ENCODE data around the gene HRH2.
"Not testable (repeated sequence)": the region's sequence is repeated elsewhere in the genome, so short reads cannot be mapped to it uniquely, and the experiment has no call there.

The HRH2 gene

DNA sequence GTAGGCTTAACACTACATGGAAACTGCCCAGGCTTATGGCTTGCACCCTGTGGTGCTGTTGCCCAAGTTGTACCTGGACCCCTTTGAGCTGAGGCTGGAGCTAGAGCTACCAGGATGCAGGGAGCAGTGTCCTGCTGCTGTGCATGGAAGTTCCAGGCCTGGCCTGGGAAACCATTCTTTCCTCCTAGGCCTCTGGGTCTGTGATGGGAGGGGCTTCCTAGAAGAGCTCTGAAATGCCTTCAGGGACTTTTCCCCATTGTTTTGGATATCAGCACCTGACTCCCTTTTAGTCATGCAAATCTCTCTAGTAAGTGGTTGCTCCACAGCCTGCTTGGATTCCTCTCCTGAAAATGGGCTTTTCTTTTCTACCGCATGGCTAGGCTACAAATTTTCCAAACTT lies 7.9 kb upstream of the HRH2 start:
- no peak for DNase-seq (ENCODE audit: low spot score)

DNA sequence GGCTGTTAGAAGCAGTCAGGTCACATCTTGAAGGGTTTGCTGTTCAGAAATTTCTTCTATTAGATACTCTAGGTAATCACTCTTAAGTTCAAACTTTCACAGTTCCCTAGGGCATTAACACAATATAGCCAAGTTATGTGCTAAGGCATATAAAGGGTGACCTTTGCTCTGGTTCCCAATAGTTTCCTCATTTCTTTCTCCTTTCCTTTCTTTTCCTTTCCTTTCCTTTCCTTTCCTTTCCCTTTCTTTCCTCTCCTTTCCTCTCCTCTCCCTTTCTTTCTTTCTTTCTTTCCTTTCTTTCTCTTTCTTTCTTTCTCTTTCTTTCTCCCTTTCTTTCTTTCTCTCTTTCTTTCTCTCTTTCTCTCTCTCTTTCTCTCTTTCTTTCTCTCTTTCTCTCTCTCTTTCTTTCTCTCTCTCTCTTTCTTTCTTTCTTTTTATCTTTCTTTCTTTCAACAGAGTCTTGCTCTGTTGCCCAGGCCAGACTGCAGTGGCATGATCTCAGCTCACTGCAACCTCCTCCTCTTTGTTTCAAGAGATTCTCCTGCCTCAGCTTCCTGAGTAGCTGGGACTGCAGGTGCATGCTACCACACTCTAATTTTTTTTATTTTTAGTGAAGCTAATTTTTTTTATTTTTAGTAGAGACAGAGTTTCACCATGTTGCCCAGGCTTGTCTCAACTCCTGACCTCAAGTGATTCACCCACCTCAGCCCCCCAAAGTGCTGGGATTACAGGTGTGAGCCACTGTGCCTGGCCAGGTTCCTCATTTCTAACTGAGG lies 7.3 kb upstream of the HRH2 start:
- DNase-seq (ENCODE audit: low spot score), result not testable (repeated sequence)

DNA sequence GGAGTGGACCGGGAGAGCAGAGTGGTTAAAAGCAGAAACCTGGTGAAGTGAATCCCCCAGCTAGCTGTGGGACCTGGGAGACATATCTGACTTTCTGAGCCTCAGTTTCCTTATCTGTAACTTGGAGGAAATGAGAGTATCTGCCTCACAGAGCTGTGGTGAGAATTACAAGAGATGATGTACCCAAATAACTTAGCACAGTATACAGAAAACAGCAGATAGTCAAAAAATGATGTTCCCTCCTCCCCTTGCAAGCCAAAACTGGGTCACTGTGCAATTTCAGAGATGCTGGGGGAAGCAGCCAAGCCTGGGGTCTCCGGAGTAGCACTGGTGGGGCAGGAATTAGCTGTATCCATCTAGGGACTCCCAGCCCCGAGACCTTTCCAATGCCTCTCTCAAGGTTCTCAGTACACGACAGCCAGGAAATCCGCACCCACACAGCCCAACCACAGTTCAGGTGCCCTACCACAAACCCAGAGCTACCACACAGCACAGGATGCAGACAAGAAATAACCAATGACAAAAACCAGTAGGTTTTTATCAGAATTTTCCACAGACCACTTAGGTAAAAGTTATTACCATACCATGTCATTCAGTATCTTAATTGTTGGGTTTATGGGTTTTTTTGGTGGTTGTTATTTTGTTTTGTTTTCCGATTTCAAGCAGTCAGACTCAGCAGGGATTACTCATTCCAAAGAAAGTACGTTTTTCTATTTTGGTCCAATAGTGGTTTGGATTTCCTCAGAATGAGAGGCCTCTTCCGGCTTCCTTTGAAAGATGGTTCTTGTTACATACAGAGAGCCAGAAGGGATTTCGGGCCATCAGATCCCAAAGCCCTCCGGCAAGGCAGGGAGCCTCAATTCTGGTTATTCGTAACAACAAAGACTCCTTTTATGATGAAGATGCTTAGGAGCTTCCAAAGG lies 4.9 kb upstream of the HRH2 start:
- peak; percentile 95 for DNase-seq (ENCODE audit: low spot score)

DNA sequence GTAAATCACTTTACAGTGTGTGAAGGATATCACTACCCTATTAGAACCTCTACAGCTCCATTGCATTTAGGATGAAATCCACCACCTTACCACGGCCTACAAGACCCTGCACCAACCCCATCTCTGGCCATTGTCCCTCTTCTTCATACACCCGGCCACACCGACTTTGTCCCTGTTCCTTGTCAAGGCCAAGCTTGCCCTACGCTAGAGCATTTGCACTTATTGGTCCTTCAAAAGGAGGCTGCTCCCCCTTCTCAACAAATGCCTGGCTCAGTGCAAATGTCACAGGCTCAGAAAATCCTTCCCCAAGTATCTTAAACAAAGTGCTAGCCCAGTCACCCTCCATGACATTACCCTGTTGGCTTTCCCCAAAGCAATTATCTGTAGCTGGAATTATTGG lies 4.1 kb upstream of the HRH2 start:
- DNase-seq (ENCODE audit: low spot score), result no peak

DNA sequence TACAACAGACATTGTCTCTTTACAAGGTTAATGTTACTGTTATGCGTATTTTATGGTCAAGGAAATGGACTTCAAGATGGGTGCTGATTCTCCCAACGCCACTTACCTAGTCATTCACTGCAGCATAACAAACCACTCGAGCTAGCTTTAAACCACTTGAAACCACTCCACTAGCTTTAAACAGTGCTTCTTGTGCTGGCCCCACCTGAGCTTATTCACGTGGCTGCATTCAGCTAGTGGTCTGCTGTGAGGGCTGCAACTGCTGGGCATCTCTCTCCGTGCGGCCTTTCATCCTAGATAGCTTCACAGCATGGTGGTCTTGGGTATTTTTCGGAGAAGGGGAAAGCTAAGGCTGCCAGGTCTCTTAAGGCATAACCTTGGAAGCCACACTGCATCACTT lies 3.5 kb upstream of the HRH2 start:
- DNase-seq (ENCODE audit: low spot score), result no peak

DNA sequence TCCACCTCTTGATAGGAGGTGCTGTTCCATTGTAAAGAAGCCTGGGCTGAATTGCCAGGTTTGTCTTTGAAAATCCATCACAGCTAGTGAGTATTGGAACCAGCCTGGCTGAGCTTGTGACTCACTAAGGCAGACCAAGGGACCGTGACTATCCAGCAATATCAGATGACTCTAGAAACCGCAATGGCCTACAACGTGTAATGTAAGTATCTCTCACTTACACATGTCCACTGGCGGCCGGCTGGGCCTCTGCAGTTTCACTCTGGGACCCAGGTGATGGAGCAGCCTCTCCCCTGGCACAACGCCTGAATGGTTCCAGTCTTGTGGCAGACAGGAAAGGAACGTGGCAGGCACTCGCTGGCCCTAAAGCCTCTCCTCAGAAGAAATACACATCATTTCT lies 3.1 kb upstream of the HRH2 start:
- peak; percentile 51 for DNase-seq (ENCODE audit: low spot score)

DNA sequence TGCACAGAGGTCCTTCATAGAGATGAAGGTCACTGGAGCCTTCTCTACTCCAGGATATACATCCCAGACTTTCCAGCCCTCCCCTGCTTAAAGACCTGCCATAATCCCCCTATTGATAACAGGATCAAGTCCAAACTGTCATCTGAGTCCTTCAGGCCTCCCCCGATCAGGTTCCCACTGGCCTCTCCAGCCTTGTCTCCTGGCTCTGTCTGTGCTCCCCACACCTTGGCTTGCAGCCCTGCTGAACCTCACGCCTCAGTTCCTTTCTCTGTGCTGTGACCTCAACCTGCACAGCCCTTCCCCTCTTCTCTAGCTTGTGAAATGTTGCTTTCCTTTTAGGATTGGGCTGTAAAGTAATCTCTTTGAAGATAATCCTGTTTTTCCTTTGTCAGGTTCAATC lies 2.5 kb upstream of the HRH2 start:
- DNase-seq (ENCODE audit: low spot score), result no peak

DNA sequence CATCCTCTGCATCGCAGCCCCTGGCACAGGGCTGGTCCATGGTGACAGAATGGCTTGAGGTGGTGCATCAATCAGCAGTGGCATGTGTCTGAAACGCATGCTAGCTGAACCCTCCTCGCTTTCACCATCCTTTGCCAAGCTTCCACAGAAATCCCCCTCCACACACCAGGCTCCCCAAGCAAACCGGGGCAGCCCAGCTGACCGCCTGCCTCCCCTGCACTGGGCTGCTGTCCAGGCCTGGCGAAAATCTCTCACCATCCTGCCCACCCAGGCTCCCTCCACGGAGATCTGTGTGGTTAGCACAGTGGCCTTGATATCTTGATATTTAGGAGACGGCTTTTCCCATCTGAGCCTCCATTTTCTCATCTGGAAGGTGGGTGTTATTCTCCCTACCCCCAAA lies 905 bp upstream of the HRH2 start:
- no peak for DNase-seq (ENCODE audit: low spot score)

DNA sequence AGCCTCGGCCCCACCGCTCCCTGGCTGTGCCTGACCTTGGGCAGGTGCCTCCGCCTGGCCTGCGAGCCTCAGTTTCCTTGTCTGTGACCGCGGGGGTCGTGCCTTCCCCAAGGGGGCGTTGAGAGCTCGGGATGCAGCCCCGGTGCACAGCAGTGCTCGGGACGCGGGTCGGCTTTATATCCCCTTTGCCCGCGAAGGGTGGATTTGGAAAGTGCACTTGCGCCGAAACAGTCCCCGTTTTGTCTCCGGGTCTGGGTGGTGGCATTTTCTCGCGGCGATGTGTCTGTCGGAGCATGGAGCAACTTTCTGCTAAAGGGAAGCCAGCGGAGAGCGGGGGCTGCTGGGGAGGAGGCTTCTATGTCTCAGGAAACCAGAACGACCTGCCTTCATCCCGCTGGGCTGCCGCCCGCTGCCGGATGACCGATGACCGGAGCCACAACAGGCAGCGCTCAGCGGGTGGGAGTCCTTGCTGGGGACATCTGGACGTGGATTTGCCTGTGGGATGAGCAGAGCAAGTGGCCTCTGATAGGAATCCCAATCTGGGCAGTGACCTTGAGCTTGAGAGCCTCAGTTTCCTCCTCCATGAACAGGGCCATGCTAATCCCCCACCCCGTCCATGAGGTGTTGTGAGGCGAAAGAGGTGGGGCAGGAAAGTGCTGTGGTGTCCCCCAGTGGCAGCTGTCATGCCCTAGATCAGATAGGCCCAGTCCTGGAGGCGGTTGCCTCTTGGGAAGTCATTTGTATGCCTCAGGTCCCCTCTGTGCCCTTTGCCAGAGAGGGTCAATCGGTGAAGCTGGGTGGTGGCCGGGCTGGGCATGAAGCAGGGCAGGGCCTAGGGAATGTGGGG lies 651 bp downstream of the HRH2 start:
- DNase-seq (ENCODE audit: low spot score), result no peak

DNA sequence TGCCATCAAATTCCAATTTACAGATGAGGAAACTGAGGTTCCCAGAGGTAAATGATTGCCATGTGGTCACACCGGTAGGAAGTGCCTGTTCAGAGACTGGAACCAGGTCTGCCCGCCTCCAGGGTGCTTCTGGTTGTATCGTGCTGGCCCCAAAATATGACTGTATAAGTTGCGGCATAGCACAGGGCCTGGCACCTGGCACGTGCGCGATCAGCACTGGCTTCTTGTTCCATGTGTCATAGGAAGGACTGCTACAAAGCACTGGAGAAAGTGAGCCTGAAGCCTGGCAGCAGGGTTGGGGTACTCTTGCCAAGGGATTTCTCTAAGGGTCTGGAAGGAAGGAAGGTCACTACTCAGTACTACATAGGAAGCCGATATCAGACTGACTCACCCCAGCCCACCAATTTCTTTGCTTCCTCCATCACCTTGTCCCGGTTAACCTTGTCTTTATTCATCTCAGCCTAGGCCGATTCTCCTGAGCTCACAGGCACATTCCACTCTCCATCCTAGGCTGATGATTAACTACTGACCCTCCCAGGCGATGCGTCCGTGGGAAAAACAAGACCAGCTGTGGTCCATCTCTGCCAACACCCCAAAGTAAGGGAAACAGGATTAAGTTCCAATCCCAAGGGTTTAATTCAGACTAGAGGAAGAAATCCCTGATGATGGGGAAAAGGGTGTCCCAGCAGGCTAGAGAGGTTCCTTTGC lies 1.8 kb downstream of the HRH2 start:
- no peak for DNase-seq (ENCODE audit: low spot score)

DNA sequence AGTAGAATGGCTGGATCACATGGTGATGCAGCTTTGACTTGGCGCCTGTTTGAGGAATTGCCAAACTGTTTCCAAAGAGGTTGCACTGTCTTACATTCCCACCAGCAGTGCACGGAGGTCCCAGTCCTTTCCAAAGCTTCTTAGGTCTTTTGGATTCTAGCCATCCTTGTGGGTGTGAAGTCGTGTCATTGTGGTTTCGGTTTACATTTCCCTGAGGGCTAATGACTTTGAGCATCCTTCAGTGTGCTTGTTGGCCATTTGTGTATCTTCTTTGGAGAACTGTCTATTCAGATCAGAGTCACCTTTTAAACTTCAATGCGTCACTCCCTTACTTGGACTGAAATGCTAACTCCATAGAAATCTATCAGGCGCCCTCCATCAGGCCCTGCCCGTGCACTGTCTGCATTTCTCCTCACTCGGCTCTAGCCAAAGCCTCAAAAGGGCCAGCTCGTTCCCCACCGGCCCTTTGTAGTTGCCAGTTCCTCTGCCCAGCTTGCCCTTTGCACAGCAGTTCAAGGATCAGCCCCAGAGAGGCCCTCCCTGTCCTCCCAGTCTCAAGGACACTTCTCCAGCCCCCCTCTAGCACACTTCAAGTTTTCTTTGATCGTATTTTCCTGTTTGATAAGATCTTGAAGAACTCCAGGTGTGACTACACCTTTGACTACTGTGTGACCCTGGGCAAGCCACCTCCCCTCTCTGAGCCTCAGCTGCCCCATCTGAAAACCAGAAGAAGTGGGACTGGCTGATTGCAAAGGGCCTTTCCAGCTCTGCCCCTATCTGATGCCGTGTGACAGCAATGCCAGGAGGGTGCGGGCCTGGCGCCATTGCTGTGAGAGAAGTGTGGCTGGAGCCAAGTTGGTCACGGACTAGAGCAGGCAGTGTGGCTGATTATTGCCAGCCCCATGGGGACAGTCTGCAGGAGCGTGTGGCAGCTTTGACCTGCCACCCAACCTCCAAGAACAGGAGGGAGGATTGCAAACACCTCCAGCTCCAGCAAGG lies 5.6 kb downstream of the HRH2 start:
- DNase-seq (ENCODE audit: low spot score), result no peak

DNA sequence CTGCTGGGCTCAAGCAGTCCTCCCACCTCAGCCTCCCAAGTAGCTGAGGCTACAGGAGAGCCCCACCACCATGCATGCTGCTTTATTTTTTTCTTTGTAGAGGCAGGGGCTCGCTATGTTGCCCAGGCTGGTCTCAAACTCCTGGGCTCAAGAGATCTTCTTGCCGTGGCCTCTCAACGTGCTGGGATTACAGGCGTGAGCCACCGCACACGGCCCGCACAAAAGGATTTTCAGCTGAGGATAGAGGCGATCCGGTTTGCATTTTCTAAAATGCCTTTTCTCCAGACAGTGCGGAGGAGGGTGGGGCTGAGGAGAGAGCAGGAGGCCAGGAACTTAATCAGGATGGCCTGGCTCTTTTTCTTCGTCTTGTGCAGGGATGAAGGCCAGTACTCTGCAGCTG lies 6.9 kb downstream of the HRH2 start:
- no peak for DNase-seq (ENCODE audit: low spot score)

DNA sequence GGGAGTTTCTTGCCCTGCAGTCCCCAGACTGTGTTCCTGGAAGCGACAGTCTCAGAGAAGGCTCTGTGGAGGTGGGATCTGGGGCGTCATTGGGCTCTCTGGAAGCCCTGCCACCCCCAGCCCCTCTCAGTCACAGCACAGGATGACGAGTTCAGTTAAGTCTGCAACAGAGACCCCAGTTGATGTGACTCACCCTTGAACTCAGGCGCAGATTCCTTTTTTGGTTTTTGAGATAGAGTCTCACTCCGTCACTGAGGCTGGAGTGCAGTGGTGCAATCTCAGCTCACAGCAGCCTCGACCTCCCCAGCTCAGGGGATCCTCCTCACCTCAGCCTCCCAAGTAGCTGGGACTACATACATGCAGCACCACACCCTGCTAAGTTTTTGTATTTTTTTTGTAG lies 8.3 kb downstream of the HRH2 start:
- no peak for DNase-seq (ENCODE audit: low spot score)

DNA sequence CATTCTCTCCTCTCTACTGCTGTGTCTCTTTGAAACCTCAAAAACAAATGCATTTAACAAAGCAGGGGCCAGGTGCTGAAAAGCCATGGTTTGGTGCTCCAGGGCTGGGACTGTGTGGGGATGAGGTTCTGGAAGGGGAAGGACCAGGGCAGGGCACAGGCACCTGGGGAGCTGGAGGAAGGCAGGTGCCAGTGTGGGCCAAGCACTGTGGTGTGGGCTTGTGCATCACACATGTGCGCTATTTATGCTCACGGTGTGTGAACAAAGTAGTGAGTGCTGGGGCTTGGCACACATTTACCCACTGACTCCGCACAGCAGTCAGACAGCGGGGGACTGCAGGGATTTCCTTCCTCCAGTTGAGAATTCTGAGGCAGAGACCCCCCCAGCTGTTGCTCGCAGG lies 10.1 kb downstream of the HRH2 start:
- DNase-seq (ENCODE audit: low spot score), result no peak

DNA sequence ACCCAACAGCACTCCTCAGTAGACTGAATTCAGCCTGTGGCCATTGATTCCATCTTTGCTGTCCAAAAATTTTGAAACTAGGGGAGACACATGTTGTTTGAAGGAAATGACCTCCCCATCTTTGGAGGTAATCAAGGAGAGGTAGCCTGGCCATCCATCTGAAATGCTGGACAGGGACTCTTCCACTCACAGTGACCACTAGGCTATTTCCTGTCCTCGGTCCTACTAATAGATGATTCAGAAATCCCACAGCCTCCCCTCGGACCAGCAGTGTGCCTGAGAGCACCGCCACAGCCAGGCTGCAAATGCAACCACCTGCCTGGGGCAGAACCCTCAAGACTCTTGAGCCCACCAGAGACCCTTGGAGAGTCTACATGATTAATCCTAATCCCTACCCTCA lies 12.5 kb downstream of the HRH2 start:
- DNase-seq (ENCODE audit: low spot score), result no peak

DNA sequence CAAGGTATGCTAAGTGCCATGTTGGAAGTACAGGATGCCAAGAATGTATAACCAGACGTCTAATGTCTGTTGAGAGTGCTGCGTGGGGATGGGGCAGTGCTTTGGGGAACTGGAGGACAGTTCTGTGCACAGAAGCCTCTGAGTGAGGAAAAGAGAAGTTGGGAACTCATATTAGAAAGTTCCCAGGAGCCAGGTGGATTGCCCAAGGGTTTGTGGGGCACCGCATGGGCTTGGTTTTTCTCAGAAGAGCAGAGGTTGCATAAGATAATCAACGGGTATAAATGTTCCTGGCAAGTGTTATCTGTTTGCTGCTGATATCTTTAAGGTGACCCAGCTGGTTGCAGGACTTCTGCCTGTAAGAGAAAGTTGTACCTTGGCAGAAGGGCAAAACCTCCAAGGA lies 13.1 kb downstream of the HRH2 start:
- no peak for DNase-seq (ENCODE audit: low spot score)

DNA sequence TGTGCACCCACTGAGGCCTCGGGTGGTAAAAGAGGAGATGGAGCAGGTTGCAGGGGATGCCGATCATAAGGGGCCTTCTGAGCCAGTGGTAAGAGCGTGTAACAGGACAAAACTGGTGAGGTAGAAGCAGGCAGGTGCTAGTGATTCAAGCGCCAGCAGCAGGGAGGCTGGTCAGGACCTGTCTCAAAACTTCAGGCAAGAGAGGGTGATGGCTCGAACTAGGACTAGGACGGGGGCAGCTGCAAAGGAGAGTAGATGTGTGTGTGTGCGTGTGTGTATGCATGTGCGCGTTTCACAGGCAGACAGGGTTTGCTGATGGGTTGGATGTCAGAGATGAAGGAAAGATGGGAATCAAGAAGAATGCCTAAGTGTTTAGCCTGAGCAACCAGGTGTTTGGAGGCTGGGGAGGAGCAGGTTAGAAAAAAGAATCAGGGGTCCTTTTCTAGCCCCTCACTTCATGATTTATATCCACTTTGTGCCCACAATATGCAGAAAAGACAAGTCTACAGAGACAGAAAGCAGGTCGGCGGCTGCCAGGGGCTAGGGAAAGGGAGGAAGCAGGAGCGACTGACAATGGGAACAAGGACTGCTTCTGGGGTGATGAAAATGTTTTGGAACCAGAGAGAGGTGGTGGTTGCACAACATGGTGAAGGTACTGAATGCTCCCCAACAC lies 15.2 kb downstream of the HRH2 start:
- no peak for DNase-seq (ENCODE audit: low spot score)

DNA sequence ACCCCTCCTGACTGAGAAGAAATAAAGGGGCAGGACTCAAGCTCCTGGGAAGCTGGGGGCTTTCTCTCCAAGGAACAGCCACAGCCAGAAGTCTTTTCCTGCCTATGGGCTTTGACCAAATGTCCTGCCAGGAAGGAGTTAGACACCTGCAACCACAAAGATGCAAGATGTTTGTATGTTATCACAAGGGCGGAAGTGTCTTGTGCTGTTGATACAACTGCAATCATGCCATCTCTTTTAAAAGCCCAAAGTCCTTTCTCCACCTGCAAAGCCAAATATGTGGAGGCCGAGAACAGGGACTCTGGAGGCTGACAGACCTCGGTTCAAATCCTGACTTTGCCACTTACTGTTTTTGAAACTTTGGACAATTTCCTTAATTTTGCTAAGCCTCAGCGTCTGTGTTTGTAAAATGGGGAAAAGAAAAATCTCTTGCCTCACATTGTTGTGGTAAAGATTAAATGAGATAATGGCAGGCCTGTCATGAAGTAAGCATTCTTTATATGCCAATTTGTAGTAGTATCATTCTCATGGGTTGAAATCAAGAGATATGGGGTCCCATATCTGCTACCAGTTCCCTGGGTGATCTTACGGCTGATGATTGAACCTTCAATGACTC lies 17.0 kb downstream of the HRH2 start:
- DNase-seq (ENCODE audit: low spot score), result no peak

DNA sequence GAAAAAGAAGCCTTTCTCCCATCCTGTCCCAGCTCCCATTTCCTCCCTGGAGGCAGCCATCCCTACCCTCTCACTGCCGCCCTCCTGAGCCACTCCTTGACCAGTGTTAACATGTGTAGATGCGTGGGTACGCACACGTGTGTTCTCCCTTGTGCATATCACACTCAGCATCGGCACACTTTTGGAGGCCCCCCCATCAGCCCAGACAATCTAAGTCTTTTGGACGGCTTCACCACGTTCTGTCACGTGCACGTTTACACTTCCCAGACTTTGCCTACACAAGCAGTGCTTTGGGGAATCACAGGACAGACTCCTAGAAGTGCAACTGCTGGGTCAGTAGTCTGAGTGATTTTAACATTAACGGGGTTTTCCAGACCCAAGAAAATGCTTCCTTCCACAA lies 18.0 kb downstream of the HRH2 start:
- no peak for DNase-seq (ENCODE audit: low spot score)

DNA sequence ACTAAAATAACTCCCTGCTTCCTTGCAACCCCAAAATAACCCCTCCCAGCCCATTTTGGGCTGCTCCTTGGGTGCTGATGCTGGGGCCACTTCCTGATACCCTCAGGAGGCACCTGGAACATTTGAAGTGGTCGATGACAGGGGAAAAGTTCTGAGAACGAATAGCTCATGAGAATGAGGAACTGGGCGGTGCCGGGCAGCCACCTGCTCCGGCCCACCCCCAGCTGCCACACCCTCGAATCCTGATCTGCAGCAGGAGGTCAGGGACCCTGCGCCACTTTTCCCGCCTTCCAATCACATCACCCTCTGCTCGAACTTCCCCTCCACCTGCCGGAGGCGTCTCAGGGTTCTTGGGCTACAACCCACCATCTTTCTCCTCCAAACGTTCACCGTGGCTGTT lies 19.7 kb downstream of the HRH2 start:
- DNase-seq (ENCODE audit: low spot score), result no peak

All from activated CD4-positive, alpha-beta T cell treated with anti-CD3 and anti-CD28 coated beads, Interleukin-2, Interleukin-4, amounts not matched to agents 100 ng/mL and 50 ng/mL, durations not matched to agents 16 hours and 8 hours (primary cell).